Memory B cell (primary cell): ENCODE results near the gene GNA14.
A peak's percentile ranks its signal among the peaks of the same experiment; 100 is the strongest.

Experiments used
- ATAC-seq: fragments of 150-1000 bp; cut with Tn5 transposase; 2 replicates; pipeline ENCODE4 v1.10.0; 2021; ENCODE audit warnings: low read depth, mild to moderate bottlenecking, moderate library complexity
- DNase-seq, 2 donors: peaks; one replicate each; pipeline ENCODE4 v3.0.0; 2022; ENCODE audit warnings: low spot score in 2 of 2
- H3K27ac Mint-ChIP-seq: one replicate; pipeline ENCODE4 v1.8.0; 2022; ENCODE audit warnings: mild to moderate bottlenecking, moderate library complexity, mixed read lengths
- H3K27me3 Mint-ChIP-seq: one replicate; pipeline ENCODE4 v1.8.0; 2022; ENCODE audit warnings: mixed read lengths
- H3K36me3 Mint-ChIP-seq: one replicate; pipeline ENCODE4 v1.8.0; 2022; ENCODE audit warnings: mild to moderate bottlenecking, mixed read lengths
- H3K4me1 Mint-ChIP-seq: one replicate; pipeline ENCODE4 v1.8.0; 2022; ENCODE audit warnings: mixed read lengths
- H3K4me3 Mint-ChIP-seq: one replicate; pipeline ENCODE4 v1.8.0; 2022; ENCODE audit warnings: mild to moderate bottlenecking, moderate library complexity, mixed read lengths
- H3K9me3 Mint-ChIP-seq: one replicate; pipeline ENCODE4 v1.8.0; 2022; ENCODE audit warnings: mixed read lengths

The GNA14 gene

DNA sequence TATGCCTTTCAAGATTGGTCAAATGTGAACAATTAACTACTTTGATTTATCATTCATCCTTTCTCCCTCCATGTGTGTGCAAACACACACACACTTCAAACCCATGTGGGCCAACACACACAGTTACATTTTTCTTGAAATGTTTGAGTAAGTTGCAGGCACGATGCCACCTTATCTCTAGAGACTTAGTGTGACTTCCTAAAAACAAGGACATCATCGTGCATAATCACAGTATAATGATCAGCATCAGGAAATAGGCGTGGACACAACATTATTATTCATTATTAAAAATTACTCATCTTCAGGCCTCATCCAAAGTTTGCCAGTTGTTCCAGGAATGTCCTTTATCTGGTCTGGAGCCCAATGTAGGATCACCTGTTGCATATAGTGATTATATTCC is 209.5 kb downstream of the GNA14 start:
- Mint-ChIP-seq H3K4me3 (no peak overlapping the region), H3K36me3 (no peaks in the 10 kb centered on the region), H3K4me1 (peaks cover 2% of the 10 kb centered on the region), H3K27ac (no peak overlapping the region), H3K9me3 (no peaks in the 10 kb centered on the region), H3K27me3 (peaks cover 5% of the 10 kb centered on the region)
- ATAC-seq (no peak), DNase-seq (no peak)

DNA sequence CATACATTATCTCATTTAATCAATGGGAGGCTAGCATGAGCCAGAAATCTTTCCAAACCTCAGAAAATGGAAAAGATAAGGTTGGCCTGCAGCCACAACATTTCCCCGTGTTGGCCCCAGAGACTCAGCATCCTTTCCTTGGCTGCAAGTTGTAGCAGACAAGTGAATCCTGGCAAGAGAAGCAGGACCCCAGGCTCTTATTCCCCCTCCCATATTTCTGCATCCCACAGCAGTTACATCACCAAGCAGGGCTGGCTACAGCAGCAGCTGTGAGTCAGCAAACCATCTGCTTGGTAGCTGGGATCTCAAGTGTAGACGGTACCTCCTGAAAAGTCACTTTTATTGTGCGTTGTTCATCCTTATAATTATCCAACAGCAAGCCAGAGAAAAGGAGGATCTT is 212.4 kb downstream of the GNA14 start:
- Mint-ChIP-seq H3K4me1 (peaks cover 2% of the 10 kb centered on the region), H3K27me3 (peaks cover 5% of the 10 kb centered on the region), H3K9me3 (no peaks in the 10 kb centered on the region), H3K4me3 (no peak overlapping the region), H3K27ac (no peak overlapping the region), H3K36me3 (no peaks in the 10 kb centered on the region)
- DNase-seq = no peak
- no peak for ATAC-seq

DNA sequence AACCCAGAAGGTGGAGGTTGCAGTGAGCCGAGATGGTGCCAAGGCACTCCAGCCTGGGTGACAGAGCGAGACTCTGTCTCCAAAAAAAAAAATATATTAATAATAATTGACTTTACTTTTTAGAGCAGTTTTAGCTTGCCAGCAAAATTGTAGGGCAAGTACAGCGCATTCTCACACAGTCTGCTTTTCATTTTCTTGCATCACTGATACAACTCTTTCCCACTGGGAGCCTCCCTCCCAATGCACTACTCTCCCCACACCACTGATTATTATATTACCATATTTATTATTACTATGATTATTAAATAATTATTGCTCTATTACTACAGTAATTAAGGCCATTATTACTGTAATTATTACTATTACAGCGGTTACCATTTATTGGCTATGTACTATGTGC is 212.8 kb downstream of the GNA14 start:
- Mint-ChIP-seq H3K4me3 (no peak overlapping the region), H3K27ac (no peak overlapping the region), H3K4me1 (peaks cover 2% of the 10 kb centered on the region), H3K36me3 (no peaks in the 10 kb centered on the region), H3K27me3 (peaks cover 5% of the 10 kb centered on the region), H3K9me3 (no peaks in the 10 kb centered on the region)
- no peak for DNase-seq
- no peak for ATAC-seq

DNA sequence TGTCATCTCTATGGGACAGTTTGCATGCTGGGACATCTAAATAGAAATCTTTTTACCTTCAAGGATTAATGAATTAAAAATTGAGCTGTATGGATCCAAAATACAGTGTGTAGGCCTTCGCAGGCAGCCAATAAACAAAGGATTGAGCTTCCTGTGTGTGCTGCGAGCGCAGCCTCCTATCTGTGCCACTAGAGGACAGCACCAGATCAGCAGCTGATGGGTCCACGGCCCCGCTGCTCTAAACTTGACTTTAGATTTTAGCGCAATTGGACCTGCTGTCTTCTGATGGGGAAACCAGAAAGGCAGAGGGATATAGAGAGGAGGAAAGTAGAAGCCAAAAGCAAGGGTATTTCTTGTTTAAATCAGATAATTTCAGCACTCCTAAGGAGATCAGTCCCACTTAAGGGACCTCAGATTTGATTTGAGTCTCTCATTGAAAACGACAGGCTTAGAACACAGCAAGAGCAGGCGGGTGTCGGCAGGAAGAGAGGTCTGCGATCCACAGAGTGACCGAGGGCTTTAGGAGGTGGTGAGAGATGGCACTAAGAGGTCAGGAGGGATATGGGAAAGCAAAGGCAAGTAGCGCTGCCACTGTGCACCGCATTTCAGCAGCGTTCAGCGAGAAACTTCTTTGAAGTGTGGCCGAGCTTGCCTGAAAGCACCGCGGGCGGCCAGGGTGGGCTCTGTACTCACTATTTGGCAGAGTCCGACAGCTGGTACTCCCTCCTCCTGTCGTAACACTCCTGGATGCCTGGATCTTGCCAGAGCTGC is 214.3 kb downstream of the GNA14 start:
- no peak overlapping the region for H3K27ac Mint-ChIP-seq
- peaks cover 2% of the 10 kb centered on the region for H3K4me1 Mint-ChIP-seq
- no peak for DNase-seq
- no peaks in the 10 kb centered on the region for H3K9me3 Mint-ChIP-seq
- no peaks in the 10 kb centered on the region for H3K36me3 Mint-ChIP-seq
- no peak overlapping the region for H3K4me3 Mint-ChIP-seq
- peaks cover 5% of the 10 kb centered on the region for H3K27me3 Mint-ChIP-seq
- ATAC-seq = peak; percentile 66

DNA sequence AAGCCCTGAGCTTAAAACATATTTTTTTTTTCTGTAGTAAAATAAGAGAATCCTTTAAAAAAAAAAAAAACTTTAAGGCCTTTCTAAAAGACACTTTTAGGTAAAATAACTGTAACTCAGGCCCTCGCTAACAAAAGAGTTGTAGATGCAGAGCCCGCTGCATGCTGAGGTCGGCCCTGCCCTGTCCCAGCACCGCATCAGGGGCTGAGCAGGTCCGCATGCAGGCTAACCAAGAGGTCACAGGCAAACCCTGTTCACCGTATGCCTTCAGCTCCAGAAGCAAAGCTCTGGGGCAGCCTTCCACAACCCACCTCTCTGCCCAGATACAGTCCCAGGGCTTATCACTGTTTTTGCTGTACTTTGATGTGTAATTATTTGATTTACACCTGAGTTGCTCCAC is 216.1 kb downstream of the GNA14 start:
- H3K27me3 Mint-ChIP-seq = peaks cover 4% of the 10 kb centered on the region
- H3K4me3 Mint-ChIP-seq = no peak overlapping the region

DNA sequence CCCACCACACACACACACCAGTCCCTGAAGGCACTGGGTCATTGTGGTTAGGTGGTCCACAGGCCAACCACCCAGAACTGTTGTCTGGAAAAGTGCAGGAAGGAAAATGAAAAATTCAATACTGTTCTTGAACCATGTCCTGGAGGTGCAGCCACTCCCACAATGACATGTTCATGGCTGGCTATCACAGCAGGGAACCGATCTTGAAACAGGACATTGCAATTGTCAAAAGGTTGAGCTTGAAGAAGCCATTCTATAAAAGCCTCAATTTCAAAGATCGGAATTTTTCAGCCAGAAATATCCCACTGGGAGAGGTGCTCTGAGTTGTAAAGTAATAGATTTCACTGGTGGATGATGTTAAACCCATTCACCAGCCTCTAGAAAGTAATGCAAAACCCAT is 218.2 kb downstream of the GNA14 start:
- H3K27ac Mint-ChIP-seq = no peak overlapping the region
- no peaks in the 10 kb centered on the region for H3K9me3 Mint-ChIP-seq
- ATAC-seq (no peak), DNase-seq (no peak)
- peaks cover 1% of the 10 kb centered on the region for H3K27me3 Mint-ChIP-seq
- H3K4me1 Mint-ChIP-seq = peaks cover 2% of the 10 kb centered on the region
- no peak overlapping the region for H3K4me3 Mint-ChIP-seq
- H3K36me3 Mint-ChIP-seq = no peaks in the 10 kb centered on the region

More for the DNA sequence above, 216.1 kb downstream of the GNA14 start:
- DNase-seq (no peak), ATAC-seq (no peak)
- H3K4me1 Mint-ChIP-seq = peaks cover 2% of the 10 kb centered on the region
- no peak overlapping the region for H3K27ac Mint-ChIP-seq
- no peaks in the 10 kb centered on the region for H3K9me3 Mint-ChIP-seq
- no peaks in the 10 kb centered on the region for H3K36me3 Mint-ChIP-seq

DNA sequence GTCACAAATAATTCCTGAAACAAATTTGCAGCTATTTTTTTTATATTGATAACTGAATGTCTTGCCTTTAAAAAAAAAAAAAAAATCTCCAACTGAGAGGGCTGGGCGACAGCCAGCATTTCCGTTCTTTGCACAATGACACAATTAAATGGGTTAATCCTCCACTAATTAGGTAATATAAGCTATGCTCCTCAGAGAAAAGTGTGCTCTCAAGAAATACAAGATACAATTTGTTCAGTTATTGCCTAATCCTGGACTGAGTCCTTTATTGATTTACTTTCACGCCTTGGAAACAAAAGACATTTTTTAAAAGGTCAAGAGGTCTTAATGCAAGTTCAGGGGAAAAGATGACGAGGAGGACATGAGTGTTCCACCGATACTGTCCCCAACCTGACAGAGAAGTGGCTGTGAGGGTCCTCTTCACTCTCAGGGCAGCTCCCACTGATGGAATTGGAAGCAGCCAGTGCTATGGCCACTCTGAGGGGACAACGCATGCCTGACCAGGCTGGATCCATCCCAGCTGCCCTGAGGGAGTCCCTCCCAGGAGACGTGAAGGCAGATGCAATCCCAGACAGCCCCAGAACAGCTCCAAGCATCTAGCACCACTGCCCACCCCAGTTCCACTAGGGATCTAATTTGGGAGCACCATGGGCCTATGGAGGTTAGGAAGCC is 220.7 kb downstream of the GNA14 start:
- peaks cover 2% of the 10 kb centered on the region for H3K36me3 Mint-ChIP-seq
- no peak overlapping the region for H3K4me3 Mint-ChIP-seq
- ATAC-seq (no peak), DNase-seq (no peak)
- peaks cover 2% of the 10 kb centered on the region for H3K9me3 Mint-ChIP-seq
- H3K4me1 Mint-ChIP-seq = no peaks in the 10 kb centered on the region
- no peaks in the 10 kb centered on the region for H3K27me3 Mint-ChIP-seq
- no peak overlapping the region for H3K27ac Mint-ChIP-seq

DNA sequence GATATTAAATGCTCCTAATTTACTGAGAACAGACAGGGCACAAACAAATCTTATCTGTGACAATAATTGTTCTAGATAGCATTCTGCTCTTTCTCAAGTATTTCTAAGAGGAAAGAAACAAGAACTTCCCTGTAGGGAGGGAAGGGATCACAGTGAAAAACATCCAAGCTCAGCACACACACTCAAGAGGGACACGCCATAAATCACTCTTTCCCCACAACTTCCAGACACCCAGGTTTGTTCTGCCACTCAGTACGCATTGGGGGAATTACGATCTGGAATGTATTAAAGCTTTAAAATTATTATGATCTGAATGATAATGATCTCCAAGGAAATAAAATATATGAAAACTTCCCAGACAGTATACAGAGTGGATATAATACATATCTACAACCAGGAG is 221.4 kb downstream of the GNA14 start:
- H3K27me3 Mint-ChIP-seq = no peaks in the 10 kb centered on the region
- H3K36me3 Mint-ChIP-seq = peaks cover 2% of the 10 kb centered on the region
- no peak overlapping the region for H3K4me3 Mint-ChIP-seq
- no peak overlapping the region for H3K27ac Mint-ChIP-seq
- no peaks in the 10 kb centered on the region for H3K4me1 Mint-ChIP-seq
- peaks cover 2% of the 10 kb centered on the region for H3K9me3 Mint-ChIP-seq
- DNase-seq (no peak), ATAC-seq (no peak)

DNA sequence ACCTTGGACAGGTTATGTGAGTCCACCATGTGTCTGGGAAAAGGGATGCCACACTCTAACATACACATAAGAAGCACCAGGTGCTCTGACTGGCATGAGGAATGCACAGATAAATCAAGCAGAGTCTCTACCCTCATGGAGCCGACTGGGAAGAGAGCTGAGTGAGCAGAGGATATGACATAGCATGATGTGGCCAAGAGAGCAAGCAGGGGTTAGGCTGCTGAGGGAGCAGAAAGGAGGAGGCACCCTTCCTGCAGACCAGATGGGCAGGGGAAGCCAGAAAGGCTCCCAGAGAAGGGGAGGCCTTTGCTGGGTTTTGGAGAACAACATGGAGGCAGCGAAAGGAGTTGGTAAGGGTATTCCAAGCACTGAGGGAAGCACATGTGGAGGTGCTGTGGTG is 223.1 kb downstream of the GNA14 start:
- Mint-ChIP-seq H3K27ac (no peak overlapping the region), H3K36me3 (peaks cover 2% of the 10 kb centered on the region), H3K4me3 (no peak overlapping the region), H3K4me1 (no peaks in the 10 kb centered on the region), H3K9me3 (peaks cover 2% of the 10 kb centered on the region), H3K27me3 (no peaks in the 10 kb centered on the region)
- DNase-seq (no peak), ATAC-seq (no peak)

DNA sequence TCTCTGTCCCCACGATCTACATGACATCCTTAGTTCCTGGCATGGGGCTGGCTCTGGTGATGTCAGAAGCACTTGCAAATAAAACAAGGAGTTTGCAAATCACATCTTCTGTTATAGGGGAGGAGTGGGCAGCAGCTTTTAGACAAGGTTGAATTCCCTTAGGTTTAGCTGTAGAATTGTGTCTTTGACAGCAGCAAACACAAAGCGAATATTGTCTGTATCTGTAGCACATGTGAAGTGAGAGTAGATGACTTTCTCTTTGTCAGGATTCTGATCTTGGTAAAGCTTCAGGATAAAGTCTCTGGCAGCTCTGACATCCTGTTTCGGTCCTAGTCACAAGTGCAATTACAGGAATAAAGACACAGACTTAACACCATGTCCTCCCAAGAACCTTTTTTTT is 224.3 kb downstream of the GNA14 start:
- DNase-seq = no peak
- no peak overlapping the region for H3K27ac Mint-ChIP-seq
- ATAC-seq = no peak
- H3K27me3 Mint-ChIP-seq = no peaks in the 10 kb centered on the region
- peaks cover 2% of the 10 kb centered on the region for H3K36me3 Mint-ChIP-seq
- H3K9me3 Mint-ChIP-seq = peaks cover 2% of the 10 kb centered on the region
- no peak overlapping the region for H3K4me3 Mint-ChIP-seq
- H3K4me1 Mint-ChIP-seq = no peaks in the 10 kb centered on the region

DNA sequence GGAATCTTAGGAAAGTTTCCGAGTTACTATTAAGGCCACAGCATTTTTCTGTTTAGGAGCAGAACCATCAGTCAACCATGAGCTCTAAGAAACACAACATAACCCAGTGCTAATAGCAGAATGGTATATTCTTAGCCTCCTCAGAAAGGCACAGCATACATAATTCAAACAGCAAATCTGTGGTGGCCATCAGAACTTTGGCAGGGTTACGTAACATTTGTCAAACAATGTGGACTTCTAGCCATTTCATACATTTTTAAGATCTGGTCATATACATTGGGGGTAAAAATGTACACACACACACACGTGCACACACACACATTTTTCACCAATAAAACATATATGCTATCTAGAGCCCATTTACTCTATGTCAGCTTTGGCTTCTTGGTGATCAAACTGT is 225.2 kb downstream of the GNA14 start:
- no peak overlapping the region for H3K27ac Mint-ChIP-seq
- no peak overlapping the region for H3K4me3 Mint-ChIP-seq
- peaks cover 2% of the 10 kb centered on the region for H3K9me3 Mint-ChIP-seq
- ATAC-seq (no peak), DNase-seq (no peak)
- H3K27me3 Mint-ChIP-seq = no peaks in the 10 kb centered on the region
- peaks cover 2% of the 10 kb centered on the region for H3K36me3 Mint-ChIP-seq
- no peaks in the 10 kb centered on the region for H3K4me1 Mint-ChIP-seq

DNA sequence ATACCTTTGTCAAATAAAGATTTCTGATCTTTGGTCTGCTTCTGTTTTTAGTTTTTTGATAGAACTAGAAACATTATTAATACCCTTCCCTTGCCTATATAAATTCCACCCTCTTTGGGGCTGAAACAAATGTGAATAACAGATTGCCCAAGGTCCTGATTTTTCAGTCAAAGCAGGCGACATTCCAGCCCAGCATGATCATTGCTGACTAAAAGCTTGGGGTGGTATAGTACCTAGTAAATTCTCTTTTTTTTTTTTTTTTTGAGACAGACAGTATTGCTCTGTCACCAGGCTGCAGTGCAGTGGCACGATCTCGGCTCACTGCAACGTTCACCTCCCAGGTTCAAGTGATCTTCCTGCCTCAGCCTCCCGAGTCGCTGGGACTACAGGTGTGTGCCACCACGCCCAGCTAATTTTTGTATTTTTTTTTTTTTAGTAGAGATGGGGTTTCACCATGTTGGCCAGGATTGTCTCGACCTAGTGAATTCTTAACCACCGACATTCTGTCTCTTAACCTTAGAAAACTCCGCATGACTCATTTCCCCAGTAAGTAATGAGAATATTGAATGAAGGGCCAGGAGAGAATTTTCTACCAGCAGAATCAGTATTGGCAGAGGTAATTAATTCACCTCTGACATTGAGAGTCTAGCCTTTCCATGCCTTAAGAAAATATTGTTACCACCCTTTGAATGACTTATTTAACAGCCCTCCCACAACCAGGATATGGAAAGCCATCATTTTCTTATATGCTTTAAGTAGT is 226.4 kb downstream of the GNA14 start:
- Mint-ChIP-seq H3K27ac (no peak overlapping the region), H3K4me3 (no peak overlapping the region), H3K36me3 (peaks cover 3% of the 10 kb centered on the region), H3K27me3 (no peaks in the 10 kb centered on the region), H3K4me1 (no peaks in the 10 kb centered on the region), H3K9me3 (peaks cover 2% of the 10 kb centered on the region)
- no peak for DNase-seq
- ATAC-seq = no peak

DNA sequence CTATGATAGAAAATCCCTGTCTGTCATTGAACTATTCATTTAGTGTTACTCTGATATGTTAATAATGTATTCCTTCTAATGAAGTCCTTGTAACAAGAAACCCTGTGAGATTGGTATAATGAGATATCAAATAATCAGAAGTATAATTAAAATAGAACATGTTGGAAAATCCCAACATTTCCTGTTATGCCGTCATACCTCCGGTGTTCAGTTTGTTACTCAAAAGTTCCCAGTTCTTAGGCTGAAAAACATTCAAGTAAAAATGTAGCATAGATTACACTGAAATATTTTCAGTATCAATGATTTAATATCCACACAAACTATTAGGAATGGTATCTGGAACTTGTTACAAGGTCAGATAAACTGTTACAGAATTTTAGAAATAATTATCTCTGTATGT is 227.5 kb downstream of the GNA14 start:
- Mint-ChIP-seq H3K27ac (no peak overlapping the region), H3K9me3 (peaks cover 2% of the 10 kb centered on the region), H3K27me3 (no peaks in the 10 kb centered on the region), H3K4me1 (no peaks in the 10 kb centered on the region), H3K4me3 (no peak overlapping the region), H3K36me3 (peaks cover 3% of the 10 kb centered on the region)
- ATAC-seq (no peak), DNase-seq (no peak)

DNA sequence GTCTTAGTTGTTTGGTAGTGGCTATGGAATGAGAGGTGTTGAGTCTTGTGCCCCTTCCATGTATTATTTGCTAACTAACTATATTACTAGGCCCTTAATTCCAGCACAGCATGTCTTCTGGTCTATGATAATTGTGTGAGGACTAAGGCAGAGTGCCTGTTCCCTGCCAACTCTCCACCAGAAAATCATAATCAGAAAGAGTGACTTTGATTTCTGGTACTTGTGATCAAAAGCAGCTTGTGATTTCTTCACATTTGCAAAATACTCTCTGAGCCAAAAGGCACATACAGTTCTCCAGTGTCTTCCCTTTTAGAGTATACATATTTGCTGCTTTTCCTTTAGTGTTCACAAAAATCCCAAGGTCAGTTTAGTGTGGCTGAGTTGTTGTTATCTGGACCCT is 229.9 kb downstream of the GNA14 start:
- Mint-ChIP-seq H3K27me3 (no peaks in the 10 kb centered on the region), H3K36me3 (peaks cover 1% of the 10 kb centered on the region), H3K4me1 (no peaks in the 10 kb centered on the region), H3K4me3 (no peak overlapping the region), H3K27ac (no peak overlapping the region), H3K9me3 (no peaks in the 10 kb centered on the region)
- ATAC-seq (no peak), DNase-seq (no peak)
